Lung (tissue), 12 donors: ENCODE results near the gene TRAPPC2B. TPM values are rescaled to one million over a fixed set of nuclear protein-coding genes. Genes with fewer than 3 reads are reported as not detected.

ENCODE experiments used
- ATAC-seq: fragments of 200-7000 bp; cut with Tn5 transposase; one replicate; pipeline ENCODE4 v1.9.1; 2020; ENCODE audit warnings: moderate number of reproducible peaks; ENCODE audit not compliant: insufficient read depth, low FRiP score
- DNase-seq, 3 donors: peaks; one replicate each; pipeline ENCODE4 v3.0.0-alpha.2; 2013 to 2017
- H3K27ac ChIP-seq, 2 donors: one replicate each; pipeline ENCODE4 v1.5.1; 2013; ENCODE audit warnings: mild to moderate bottlenecking in 2 of 2, moderate library complexity in 2 of 2, control low read depth in 1 of 2, inconsistent platforms in 1 of 2, low read depth in 1 of 2, low read length in 1 of 2
- H3K27me3 ChIP-seq, 3 donors: one replicate each; pipeline ENCODE4 v1.5.1; 2013; ENCODE audit warnings: low read length in 2 of 3; ENCODE audit not compliant: control insufficient read depth in 3 of 3, insufficient read depth in 3 of 3
- H3K36me3 ChIP-seq, 4 donors: one replicate each; pipeline ENCODE4 v1.5.1; 2013; ENCODE audit warnings: low read length in 4 of 4, mild to moderate bottlenecking in 1 of 4, moderate library complexity in 1 of 4; ENCODE audit not compliant: control insufficient read depth in 4 of 4, insufficient read depth in 4 of 4
- H3K4me1 ChIP-seq, 5 donors: one replicate each; pipeline ENCODE4 v1.5.1; 2013; ENCODE audit warnings: low read length in 5 of 5, mild to moderate bottlenecking in 2 of 5, moderate library complexity in 1 of 5; ENCODE audit not compliant: control insufficient read depth in 5 of 5, insufficient read depth in 5 of 5
- H3K4me3 ChIP-seq: one replicate; pipeline ENCODE4 v1.5.1; 2013; ENCODE audit warnings: mild to moderate bottlenecking, control low read depth, moderate library complexity
- H3K9ac ChIP-seq, 2 donors: one replicate each; pipeline ENCODE4 v1.5.1; 2013; ENCODE audit warnings: low read length in 2 of 2, control low read depth in 1 of 2; ENCODE audit not compliant: insufficient read depth in 1 of 2
- H3K9me3 ChIP-seq, 4 donors: one replicate each; pipeline ENCODE4 v1.5.1; 2013; ENCODE audit warnings: low read length in 3 of 4, mild to moderate bottlenecking in 1 of 4, moderate library complexity in 1 of 4; ENCODE audit not compliant: control insufficient read depth in 4 of 4, insufficient read depth in 3 of 4
- WGBS, 2 donors: extraction: QIAGEN DNeasy Blood & Tissue Kit; methylation state at CpG; one replicate each; pipeline ENCODE4 v1.1.7; 2013; 5-methylcytosine and 5-hydroxymethylcytosine counted together
- polyA plus RNA-seq, 2 donors: library from polyadenylated mRNA; stranded (reverse); fragments of 200-250 nt; gene quantifications; one replicate each; pipeline ENCODE4 v1.2.1, GENCODE V29; 2013
- total RNA-seq, 2 donors: library from RNA; depleted of rRNA in 1 of 2; stranded (reverse); fragments of >200 nt in 1 of 2; gene quantifications; one replicate each; pipeline ENCODE4 v1.2.1, GENCODE V29; 2014 to 2021
- TF ChIP-seq, protein P1 (sequence below): IDR thresholded peaks from 2 replicates; pipeline ENCODE4 v1.5.1; 2012; ENCODE audit warnings: mild to moderate bottlenecking; ENCODE audit errors: control extremely low read depth, extremely low read depth
- donor health status: control.
- donor health status: control.
- donor health status: Bipolar disorder and iron deficiency.
- donor health status: healthy.
- donor health status: DM: yes; HTN: yes; CAD: no.

Gene TRAPPC2B
- total and polyA plus RNA-seq, 4 donors, result 6.2 to 25.4 (median 15.2) TPM

DNA sequence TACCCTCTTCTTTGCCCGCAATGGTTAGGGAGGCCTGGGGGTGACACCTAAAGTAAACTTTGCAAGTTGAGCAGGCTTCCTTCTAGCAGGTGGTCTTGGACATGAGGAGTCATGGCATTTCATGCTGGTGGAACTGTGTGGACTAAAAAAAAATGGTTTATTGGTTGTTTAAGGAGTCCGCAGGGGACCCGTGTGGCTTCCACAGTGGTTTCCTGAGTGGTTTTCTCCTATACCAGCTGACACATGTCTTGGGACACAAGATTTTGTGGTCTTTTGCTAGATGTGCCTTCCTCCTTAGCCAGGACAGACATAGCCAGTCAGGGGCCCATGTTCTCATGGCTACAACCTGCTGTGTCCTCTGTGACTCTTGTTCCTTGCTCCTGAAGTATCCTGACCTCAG, 41.6 kb upstream of the TRAPPC2B start:
- Histone ChIP-seq H3K9ac (peak overlapping the region; percentile 8 to 97), H3K27me3 (peaks cover 0 to 11% (median 10%) of the 10 kb centered on the region in 3 donors), H3K9me3 (peaks cover 0 to 35% (median 0%) of the 10 kb centered on the region in 4 donors), H3K4me1 (peaks cover 4 to 13% (median 10%) of the 10 kb centered on the region in 5 donors), H3K27ac (no peak overlapping the region), H3K4me3 (no peak overlapping the region), H3K36me3 (peaks cover 21 to 24% (median 22%) of the 10 kb centered on the region in 4 donors)
- no peak for DNase-seq
- TF ChIP-seq, protein P1, sequence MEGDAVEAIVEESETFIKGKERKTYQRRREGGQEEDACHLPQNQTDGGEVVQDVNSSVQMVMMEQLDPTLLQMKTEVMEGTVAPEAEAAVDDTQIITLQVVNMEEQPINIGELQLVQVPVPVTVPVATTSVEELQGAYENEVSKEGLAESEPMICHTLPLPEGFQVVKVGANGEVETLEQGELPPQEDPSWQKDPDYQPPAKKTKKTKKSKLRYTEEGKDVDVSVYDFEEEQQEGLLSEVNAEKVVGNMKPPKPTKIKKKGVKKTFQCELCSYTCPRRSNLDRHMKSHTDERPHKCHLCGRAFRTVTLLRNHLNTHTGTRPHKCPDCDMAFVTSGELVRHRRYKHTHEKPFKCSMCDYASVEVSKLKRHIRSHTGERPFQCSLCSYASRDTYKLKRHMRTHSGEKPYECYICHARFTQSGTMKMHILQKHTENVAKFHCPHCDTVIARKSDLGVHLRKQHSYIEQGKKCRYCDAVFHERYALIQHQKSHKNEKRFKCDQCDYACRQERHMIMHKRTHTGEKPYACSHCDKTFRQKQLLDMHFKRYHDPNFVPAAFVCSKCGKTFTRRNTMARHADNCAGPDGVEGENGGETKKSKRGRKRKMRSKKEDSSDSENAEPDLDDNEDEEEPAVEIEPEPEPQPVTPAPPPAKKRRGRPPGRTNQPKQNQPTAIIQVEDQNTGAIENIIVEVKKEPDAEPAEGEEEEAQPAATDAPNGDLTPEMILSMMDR, result no peak
- ATAC-seq, result no peak
- 42 to 60% methylated on average over 3 of the region's 3 CpGs for WGBS, 2 donors

DNA sequence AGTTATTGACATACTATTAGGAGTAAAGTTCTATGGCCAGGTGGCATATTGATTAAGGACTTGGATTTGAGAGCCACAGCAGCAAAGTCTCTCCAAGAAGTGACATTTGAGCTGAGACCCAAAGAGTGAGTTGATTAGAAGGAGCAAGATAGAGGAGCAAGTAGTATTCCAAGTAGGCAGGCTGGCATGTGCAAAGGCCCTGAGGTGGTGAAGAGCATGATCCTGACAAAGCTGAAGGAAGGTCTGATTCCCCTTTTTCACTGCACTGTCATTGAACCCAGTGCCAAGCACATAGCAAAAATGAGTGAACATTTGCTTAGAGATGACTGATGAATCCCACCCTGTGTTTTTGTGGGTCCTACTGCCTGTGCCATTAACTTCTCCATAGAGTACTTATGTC, 38.4 kb upstream of the TRAPPC2B start:
- Histone ChIP-seq H3K4me3 (no peak overlapping the region), H3K36me3 (peaks cover 44 to 50% (median 49%) of the 10 kb centered on the region in 4 donors), H3K9me3 (peaks cover 0 to 50% (median 2%) of the 10 kb centered on the region in 4 donors), H3K27ac (no peak overlapping the region), H3K9ac (no peak overlapping the region), H3K27me3 (no peaks in the 10 kb centered on the region), H3K4me1 (peaks cover 4 to 13% (median 10%) of the 10 kb centered on the region in 5 donors)
- TF ChIP-seq, protein P1, result no peak
- DNase-seq, result no peak
- ATAC-seq, result no peak

DNA sequence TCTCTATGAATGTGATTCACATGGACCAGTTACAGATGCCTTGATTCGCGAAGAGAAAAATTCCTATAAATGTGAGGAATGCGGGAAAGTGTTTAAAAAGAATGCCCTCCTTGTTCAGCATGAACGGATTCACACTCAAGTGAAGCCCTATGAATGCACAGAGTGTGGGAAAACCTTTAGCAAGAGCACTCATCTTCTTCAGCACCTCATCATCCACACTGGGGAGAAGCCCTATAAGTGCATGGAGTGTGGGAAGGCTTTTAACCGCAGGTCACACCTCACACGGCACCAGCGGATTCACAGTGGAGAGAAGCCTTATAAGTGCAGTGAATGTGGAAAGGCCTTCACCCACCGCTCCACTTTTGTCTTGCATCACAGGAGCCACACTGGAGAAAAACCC, 35.4 kb upstream of the TRAPPC2B start:
- Histone ChIP-seq H3K36me3 (peaks cover 44 to 51% (median 48%) of the 10 kb centered on the region in 4 donors), H3K27ac (no peak overlapping the region), H3K9me3 (peaks cover 0 to 46% (median 2%) of the 10 kb centered on the region in 4 donors), H3K4me1 (no peaks in the 10 kb centered on the region), H3K27me3 (no peaks in the 10 kb centered on the region), H3K4me3 (no peak overlapping the region), H3K9ac (no peak overlapping the region)
- TF ChIP-seq, protein P1, result no peak
- ATAC-seq, result no peak
- no peak for DNase-seq
- WGBS, 2 donors, result 97% methylated on average over 8 of the region's 8 CpGs

DNA sequence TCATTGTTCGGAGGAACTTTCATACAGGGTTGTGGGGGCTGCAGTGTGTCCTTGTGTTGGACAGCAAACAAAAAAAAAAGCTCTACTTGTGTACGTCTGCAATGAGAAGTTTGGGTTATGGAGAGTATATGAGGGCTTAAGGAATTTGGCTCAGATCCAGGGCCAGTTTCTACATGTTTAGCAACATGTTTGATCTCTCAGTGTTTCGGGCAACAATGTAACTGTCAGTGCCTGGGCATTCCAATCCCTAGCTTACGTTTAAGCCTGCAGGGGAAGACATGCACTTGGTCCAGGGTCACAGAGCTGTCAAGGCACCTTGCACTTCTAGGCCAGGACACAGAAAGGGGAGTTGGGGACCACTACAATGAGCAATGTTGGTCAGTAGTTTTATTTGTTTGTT, 29.2 kb upstream of the TRAPPC2B start:
- WGBS, 2 donors, result 80 to 85% methylated on average over 4 of the region's 4 CpGs
- H3K4me1 ChIP-seq, result no peaks in the 10 kb centered on the region
- ATAC-seq (no peak), DNase-seq (peak in 2 of 3 donors; percentile 21 to 42)
- no peaks in the 10 kb centered on the region for H3K27me3 ChIP-seq
- H3K4me3 ChIP-seq, result no peak overlapping the region
- peaks cover under 1 to 6% (median 5%) of the 10 kb centered on the region in 4 donors for H3K36me3 ChIP-seq
- H3K9me3 ChIP-seq, result peaks cover 0 to 2% (median 0%) of the 10 kb centered on the region in 4 donors
- no peak overlapping the region for H3K9ac ChIP-seq
- no peak overlapping the region for H3K27ac ChIP-seq
- TF ChIP-seq, protein P1, result no peak
